HG03575 (cell line): ENCODE results near the gene PTBP2.
"Not testable (repeated sequence)": the region's sequence is repeated elsewhere in the genome, so short reads cannot be mapped to it uniquely, and the experiment has no call there.

ENCODE experiments used
- ATAC-seq: cut with Tn5 transposase; IDR thresholded peaks from one replicate; pipeline ENCODE4 v1.9.1; 2021; ENCODE audit not compliant: unreplicated experiment, insufficient number of reproducible peaks, low FRiP score; ENCODE audit errors: extremely low read depth

The PTBP2 gene

DNA sequence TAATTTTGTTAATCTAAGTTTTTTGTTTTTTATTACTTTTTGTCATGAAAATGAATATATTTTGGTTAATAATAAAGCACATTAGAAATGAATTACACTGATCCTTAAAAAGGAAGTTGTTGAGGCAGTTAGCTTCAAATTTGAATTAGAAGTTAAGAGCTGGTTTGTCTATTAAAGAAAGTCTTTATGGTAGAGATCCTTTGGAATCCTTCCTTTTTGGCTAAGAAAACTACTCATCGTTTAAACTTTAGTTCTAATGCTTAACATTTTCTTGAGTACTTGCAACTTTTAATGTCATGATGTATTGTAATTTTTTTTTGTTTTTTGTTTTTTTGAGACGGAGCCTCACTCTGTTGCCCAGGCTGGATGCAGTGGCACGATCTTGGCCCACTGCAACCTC is 2.4 kb downstream of the PTBP2 start:
- no peak for ATAC-seq

DNA sequence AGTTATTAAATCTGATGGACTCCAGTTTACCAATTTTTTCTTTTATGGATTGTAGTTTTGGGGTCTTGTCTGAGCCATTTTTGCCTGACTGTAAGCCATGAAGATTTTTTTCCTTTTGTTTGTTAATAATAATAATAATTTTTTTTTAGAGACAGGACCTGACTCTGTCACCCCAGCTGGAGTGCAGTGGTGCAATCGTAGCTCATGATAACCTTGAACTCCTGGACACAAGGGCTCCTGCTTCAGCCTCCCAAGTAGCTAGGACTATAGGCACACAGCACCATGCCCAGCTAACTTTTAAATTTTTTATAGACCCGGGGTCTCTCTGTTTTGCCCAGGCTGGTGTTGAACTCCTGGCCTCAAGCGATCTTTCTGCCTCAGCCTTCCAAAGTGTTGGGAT is 6.3 kb downstream of the PTBP2 start:
- ATAC-seq = no peak

DNA sequence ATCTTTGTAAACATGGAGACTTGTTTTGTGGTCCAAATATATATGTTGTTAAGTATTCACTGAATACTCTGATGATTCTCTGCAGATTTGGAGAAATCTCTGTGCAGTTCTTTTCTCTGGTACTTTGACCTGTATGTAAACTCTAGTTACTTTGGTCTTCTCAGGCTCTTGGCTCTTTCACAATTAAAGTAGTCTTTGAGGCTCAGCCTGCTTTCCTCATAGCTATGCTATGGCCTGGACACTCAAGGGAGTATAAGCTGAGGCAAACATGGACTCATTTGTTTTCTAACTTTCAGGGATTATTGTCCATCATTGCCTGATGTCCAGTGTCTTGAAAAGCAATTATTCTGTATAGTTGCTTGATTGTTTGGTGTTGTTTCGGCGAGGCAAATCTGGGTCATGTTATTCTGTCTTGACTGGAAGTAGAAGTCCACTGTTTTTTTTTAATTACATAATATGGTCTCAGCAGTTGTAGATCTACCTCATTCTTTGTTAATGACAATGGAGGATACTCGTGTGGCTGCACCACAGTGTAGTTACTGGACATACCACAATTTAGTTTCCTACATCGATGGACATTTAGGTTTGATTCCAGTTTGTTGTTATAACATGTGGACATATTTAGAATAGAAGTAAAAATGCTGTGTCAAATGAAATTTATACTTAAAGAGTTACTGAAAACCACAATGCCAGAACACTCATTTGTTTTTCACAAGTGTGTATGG is 9.2 kb downstream of the PTBP2 start:
- ATAC-seq = no peak

DNA sequence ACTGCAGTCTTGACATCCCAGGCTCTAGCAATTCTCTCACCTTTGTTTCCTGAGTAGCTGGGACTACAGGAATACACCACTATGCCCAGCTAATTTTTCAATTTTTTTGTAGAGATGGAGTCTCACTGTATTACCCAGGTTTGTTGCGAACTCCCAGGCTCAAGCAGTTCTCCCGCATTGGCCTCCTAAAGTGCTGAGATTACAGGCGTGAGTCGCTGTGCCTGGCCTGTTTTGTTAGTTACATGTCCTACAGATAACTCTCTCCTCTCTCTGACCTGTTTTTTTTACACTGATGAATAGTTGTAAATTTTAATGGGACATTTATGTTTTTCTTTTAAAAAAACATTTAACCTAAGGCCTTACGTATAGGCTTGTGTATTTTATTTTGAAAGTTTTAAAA is 19.8 kb downstream of the PTBP2 start:
- no peak for ATAC-seq

DNA sequence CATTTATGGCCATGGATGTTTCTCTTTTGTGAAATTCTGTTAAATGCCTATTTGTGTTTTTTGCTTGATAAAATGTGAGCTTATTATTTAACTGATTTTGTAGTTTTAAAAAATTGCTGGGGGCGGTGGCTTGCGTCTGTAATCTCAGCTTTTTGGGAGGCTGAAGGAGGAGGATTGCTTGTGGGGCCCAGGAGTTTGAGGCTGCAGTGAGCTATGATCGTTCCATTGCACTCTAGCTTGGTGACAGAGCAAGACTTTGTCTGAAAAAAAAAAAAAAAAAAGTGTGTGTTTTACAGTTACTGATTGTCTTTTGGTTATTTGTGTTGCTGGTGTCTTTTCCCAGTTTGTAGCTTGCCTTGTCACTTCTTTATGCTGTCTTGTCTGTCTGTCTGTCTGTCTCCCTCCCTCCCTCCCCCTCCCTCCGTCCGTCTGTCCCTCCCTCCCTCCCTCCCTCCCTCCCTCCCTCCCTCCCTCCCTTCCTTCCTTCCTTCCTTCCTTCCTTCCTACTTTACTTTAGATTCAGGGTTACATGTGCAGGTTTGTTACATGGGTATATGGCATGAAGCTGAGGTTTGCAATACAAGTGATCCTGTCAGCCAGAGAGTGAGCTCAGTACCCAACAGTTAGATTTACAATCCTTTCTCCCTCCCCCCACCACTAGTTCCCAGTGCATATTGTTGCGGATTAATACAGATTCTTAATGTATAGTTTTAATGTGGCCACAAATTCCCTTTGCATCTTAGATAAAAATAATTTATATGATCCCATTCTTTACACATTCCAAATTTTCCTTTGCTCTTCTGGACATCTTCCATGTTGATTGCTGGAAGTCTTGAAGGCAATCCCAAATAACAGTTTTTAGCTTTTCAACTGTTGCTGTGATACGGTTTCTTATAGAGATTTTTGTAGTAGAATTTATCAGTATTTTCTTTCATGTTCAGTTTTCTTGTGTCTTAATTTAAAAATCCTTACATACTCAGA is 25.1 kb downstream of the PTBP2 start:
- no peak for ATAC-seq

DNA sequence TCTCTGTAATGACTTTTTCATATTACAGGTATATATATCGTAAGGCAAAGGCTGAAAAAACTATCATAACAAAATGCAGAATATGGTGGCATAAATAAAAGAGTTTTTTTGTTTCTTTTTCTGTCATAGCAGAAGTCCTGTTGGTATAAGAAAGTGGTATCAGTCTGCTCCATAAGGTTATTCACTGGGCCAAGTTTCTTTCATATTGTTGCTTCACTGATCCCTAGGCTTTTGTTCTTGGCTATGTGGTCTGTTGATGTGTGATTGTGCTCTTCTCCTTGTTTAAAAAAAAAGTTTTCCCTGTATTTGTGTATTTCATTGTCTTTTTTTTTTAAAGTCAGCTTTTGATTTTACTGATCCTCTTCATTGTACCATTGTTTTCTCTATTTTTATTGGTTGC is 26.0 kb downstream of the PTBP2 start:
- ATAC-seq = no peak

DNA sequence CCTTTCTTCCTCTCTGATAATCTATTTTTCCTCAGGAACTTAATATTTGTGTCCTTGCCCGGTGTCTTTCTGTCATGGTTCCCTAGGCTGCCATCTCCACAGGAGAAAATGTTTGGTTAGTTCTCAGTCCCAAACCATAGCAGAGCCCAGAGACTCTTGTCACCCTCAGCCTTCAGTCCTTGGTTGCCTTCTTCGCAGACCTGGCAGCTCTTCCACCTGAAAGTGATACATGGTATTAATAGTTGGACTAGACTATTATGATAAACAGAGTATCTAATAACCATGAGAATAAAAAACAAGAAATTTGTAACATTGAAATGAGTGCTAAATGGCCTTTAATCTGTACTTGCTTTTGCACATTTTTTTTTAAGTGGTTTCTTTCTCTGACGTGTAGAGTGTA is 26.5 kb downstream of the PTBP2 start:
- no peak for ATAC-seq

DNA sequence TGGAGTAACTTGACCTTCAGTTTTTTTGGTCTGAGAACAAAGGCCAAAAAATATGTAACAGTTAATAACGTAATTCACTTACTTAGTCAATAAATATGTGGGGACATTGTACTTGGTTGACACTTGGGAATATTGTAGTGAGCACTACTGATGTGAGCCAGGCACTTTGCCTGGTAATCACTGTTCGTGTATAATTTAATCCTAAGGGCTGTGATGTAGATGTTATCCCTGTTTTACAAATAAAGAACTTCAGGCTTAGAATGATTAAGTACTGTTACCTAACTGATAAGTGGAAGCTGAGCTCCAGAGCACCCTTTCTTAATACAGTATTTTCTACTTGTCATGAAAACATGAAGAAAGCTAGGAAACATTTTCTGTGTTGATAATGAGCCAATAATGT is 28.0 kb downstream of the PTBP2 start:
- ATAC-seq = no peak

DNA sequence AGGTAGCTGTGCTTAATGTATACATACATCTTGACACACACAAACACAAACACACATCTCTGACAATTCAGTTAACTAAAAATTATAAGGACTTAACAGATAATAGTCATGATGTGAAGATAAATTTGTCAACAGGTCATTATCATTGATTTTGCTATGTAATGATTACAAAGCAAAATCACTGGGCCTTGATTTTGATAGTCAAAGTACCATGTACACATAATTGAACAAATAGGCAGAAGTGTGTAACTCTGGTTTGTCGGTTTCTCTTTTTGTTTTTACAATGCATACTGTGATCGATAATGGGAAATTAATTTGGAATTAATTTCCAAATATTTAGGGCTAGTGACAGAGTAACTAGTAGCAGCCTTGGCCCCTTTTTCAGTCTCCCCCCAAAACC is 30.8 kb downstream of the PTBP2 start:
- ATAC-seq = no peak

DNA sequence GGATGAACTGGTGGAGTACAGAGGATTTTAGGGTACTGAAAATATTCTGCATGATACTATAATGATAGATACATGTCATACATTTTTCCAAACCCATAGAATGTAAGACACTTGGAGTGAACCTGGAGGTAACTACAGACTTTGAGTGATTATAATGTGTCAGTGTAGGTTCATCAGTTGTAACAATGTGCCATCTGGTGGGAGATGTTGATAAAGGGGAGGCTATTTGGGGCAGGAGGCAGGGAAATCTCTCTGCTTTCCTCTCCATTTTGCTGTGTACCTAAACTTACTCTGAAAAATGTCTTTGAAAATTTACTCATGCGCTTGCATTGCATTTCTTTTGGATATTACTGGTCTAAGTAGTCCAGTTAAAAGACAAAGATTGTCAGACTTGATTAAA is 35.2 kb downstream of the PTBP2 start:
- no peak for ATAC-seq

DNA sequence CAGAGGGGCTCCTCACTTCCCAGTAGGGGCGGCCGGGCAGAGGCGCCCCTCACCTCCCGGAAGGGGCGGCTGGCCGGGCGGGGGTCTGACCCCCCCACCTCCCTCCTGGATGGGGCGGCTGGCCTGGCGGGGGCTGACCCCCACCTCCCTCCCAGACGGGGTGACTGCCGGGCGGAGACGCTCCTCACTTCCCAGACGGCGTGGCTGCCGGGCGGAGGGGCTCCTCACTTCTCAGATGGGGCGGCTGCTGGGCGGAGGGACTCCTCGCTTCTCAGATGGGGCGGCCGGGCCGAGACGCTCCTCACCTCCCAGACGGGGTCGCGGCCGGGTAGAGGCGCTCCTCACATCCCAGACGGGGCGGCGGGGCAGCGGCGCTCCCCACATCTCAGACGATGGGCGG is 41.0 kb downstream of the PTBP2 start:
- ATAC-seq = not testable (repeated sequence)

DNA sequence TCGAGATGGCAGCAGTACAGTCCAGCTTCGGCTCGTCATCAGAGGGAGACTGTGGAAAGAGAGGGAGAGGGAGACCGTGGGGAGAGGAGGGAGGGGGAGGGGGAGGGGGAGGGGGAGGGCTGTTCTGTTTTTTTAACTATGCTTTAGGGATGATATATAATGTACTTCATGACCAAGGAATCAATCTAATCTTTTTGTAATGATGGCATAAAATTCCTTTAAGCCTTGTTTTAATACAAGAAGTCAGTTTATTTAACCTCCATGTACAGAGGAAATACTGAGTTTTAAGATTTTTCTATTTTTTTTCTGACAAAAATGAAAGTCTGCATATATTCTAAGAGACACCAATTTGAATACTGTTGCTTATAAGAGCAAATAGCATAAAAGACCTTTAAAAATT is 41.9 kb downstream of the PTBP2 start:
- no peak for ATAC-seq

DNA sequence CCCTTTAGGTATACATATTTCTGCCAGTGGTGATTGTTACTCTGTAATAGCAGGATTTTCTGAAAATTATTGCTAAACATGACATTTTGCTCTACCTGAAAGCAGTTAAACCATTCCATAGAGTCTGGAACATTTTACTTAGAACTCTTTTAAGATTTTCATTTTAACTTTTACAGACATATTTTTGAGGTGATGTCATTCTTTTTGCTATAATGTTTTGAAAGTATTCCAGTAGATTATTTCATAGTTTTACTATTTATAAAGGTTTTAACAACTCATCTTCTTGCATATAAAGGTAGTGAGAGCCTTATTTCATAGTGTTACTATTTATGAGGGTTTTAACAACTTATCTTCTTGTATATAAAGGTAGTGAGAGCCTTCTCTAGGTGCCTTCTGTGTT is 42.9 kb downstream of the PTBP2 start:
- ATAC-seq = no peak

DNA sequence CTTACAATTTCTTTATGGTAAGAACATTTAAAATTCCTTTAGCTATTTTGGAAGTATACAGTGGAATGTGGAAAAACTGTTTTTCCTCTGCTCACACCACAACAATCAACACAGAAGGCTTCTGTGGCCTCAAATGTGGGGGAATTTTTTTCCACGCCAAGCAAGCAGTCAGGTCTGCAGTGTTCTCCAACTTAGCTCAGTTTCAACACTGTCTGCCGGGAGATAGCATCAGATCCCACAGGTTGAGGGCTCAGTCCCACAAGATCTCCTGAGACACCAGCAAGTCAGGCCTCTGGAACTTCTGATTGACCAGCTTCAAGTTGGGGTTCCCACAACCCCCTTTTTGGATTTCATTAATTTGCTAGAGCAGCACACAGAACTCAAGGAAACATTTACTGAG is 50.3 kb downstream of the PTBP2 start:
- ATAC-seq = no peak

DNA sequence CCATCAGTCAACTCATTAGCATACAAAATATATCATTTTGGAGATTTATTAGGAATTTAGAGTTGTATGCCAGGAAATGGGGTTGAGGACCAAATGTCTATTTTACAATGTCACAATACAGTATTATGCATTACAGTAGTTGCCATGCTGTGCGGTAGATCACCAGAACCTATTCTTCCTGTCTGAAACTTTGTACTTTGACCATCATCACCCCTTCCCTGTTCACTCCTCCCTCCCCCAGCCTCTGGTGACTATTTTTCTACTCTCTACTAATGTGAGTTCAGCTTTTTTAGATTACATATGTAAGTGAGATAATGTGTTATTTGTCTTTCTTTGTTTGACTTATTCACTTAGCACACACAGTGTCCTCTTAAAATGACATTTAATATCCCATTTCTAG is 50.8 kb downstream of the PTBP2 start:
- ATAC-seq = no peak

DNA sequence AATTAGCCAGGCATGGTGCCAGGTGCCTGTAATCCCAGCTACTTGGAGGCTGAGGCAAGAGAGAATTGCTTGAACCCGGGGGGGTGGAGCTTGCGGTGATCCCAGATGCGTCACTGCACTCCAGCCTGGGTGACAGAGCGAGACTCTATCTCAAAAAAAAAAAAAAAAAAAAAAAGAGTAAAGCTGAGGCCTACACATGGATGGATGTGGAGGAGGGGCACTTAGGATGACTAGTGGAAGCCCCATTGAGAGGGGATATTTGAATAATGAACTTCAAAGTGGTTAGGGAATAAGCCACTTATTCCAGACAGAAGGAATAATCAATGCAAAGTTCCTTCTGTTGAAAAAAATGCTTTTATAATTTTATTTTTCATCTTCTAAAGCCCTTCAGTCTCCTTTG is 51.4 kb downstream of the PTBP2 start:
- ATAC-seq = no peak

DNA sequence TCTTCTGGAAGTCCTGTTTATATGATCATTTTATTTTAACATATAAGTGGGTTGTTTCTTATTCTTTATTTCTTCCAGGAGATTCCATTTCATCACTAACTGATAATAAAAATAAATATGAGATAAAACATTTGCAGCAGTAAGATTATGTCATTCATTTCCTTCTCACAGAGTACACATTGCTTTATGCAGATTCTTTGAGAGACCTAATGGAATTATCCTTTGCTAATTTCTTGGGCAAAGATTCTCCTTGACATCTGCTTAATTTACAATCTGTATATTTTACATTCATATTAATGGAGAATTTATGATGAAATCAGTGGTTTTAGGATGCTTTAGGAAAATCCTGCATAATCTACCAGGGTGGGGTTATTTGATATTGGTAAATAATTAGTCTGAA is 60.6 kb downstream of the PTBP2 start:
- no peak for ATAC-seq

DNA sequence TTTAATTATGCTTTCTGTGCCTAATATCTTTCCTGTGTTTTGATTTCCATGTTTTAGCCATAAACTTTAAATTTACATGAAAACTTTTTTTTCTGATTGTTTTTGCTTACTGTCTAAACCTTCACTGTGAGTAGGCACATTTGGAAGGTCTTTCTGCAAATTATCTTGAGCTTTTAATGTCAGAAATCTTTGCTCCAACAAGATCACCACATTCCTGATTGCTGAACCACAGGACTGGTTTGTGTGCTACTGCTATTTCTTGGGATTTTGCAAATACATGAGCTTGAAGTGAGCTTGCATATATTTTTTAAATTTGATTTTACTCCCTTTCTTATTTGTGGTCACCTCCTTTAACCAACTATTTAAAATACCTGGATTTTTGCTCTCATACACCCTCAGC is 61.3 kb downstream of the PTBP2 start:
- ATAC-seq = no peak

DNA sequence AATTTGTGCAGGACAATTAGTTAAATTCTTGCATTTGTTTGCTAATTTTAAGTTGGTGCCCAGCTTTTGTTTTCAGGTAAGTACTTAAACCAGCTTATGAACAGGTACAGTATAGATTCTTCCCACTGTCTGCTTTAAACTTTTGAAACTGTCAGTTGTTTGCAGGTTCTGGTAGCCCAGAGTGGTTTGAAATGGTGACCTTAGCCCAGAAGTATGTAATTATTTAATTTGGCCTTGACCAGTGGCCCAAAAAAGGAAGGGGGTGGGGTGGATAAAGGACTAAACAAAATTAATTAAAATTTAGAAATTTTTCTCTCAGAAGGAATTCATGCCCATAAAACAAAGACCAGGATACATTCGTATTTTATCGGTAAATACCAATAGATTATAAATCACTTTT is 69.0 kb downstream of the PTBP2 start:
- ATAC-seq = no peak

DNA sequence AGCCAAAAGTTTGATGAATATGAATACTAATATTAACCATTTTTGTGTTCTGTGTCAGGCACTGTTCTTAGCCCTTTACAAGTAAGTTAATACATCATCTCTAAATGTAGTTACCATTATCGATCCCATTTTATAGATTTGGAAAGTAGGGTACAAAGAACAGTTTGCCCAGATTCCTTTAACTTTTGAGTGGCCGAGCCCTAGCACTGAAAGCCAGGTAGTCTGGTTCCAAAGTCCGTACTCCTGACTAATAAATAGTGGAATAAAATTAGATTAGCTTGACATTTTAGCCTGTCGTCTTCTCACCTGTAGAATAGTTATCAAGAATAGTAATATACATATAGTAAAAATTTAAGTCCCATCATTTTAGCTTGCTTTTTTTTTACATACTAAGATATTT is 70.6 kb downstream of the PTBP2 start:
- ATAC-seq = no peak
